Measurements from ENCODE around the gene ZNF487. TPM values are rescaled to one million over a fixed set of nuclear protein-coding genes. Genes with fewer than 3 reads are reported as not detected.
"Not testable (repeated sequence)": the region's sequence is repeated elsewhere in the genome, so short reads cannot be mapped to it uniquely, and the experiment has no call there.

Gene ZNF487
- total RNA-seq, 2 experiments from 2014 or later: 1.8 to 2.5 TPM

- ChIA-PET POLR2A (interaction anchor here (1.3 to 4.9 kb wide), 5 partner anchors 11 to 128 kb away, joined by 3 to 27 read pairs (median 10); partner anchors contain the start of genes HNRNPF and ZNF487), CTCF (interaction anchor here (0.9 to 2.8 kb wide), 3 partner anchors 10 to 14 kb away, joined by 3 to 15 read pairs (median 6); partner anchors contain the start of gene HNRNPF)
Measured at GRCh38 chr10:43421201-43421507, 15.8 kb upstream of the ZNF487 start.

GRCh38 chr10:43421519-43421918, 15.4 kb upstream of the ZNF487 start:
- ChIA-PET CTCF (interaction anchor here (2.8 kb wide), 1 partner anchor 11 kb away, joined by 15 read pairs; the partner anchor contains the start of gene HNRNPF), POLR2A (interaction anchor here (4.9 kb wide), 1 partner anchor 12 kb away, joined by 27 read pairs; the partner anchor contains the start of gene HNRNPF)

- CTCF ChIA-PET: interaction anchor here (2.8 kb wide), 1 partner anchor 11 kb away, joined by 15 read pairs; the partner anchor contains the start of gene HNRNPF
Measured at GRCh38 chr10:43421944-43422343, 15.0 kb upstream of the ZNF487 start.

GRCh38 chr10:43424416-43424815, 12.5 kb upstream of the ZNF487 start:
- CTCF ChIA-PET: interaction anchor here (1.4 kb wide), 1 partner anchor 20 kb away, joined by 3 read pairs; no protein-coding TSS in a partner anchor
- POLR2A ChIA-PET: no interaction called here

More at GRCh38 chr10:43421944-43422343, 15.0 kb upstream of the ZNF487 start:
- POLR2A ChIA-PET: interaction anchor here (4.9 kb wide), 1 partner anchor 12 kb away, joined by 27 read pairs; the partner anchor contains the start of gene HNRNPF

GRCh38 chr10:43426476-43426875, 10.4 kb upstream of the ZNF487 start:
- POLR2A ChIA-PET: not testable (repeated sequence)
- CTCF ChIA-PET: interaction anchor here (0.6 kb wide), 1 partner anchor 44 kb away, joined by 3 read pairs; no protein-coding TSS in a partner anchor

- CTCF ChIA-PET: no interaction called here
Measured at GRCh38 chr10:43427166-43427825, 9.6 kb upstream of the ZNF487 start.

GRCh38 chr10:43430926-43431663, 5.8 kb upstream of the ZNF487 start:
- POLR2A ChIA-PET: no interaction called here
- CTCF ChIA-PET: no interaction called here

More at GRCh38 chr10:43427166-43427825, 9.6 kb upstream of the ZNF487 start:
- POLR2A ChIA-PET: no interaction called here

- POLR2A ChIA-PET: interaction anchor here (0.6 to 1.6 kb wide), 5 partner anchors 14 to 32 kb away, joined by 3 to 10 read pairs (median 3); no protein-coding TSS in a partner anchor
- CTCF ChIA-PET: interaction anchor here (1.0 to 1.4 kb wide), 3 partner anchors 16 to 29 kb away, joined by 3 to 4 read pairs (median 3); no protein-coding TSS in a partner anchor
Measured at GRCh38 chr10:43437141-43437870, 395 bp downstream of the ZNF487 start.

GRCh38 chr10:43440463-43441134, 3.7 kb downstream of the ZNF487 start:
- CTCF ChIA-PET: interaction anchor here (0.6 kb wide), 1 partner anchor 8 kb away, joined by 6 read pairs; no protein-coding TSS in a partner anchor
- POLR2A ChIA-PET: no interaction called here

- POLR2A ChIA-PET: interaction anchor here (0.5 kb wide), 1 partner anchor 51 kb away, joined by 5 read pairs; no protein-coding TSS in a partner anchor
Measured at GRCh38 chr10:43444323-43444722, 7.4 kb downstream of the ZNF487 start.

GRCh38 chr10:43444897-43445466, 8.1 kb downstream of the ZNF487 start:
- POLR2A ChIA-PET: no interaction called here
- CTCF ChIA-PET: interaction anchor here (1.1 kb wide), 1 partner anchor 20 kb away, joined by 3 read pairs; no protein-coding TSS in a partner anchor

More at GRCh38 chr10:43444323-43444722, 7.4 kb downstream of the ZNF487 start:
- CTCF ChIA-PET: interaction anchor here (1.1 kb wide), 1 partner anchor 19 kb away, joined by 3 read pairs; no protein-coding TSS in a partner anchor

GRCh38 chr10:43446219-43447017, 9.5 kb downstream of the ZNF487 start:
- POLR2A ChIA-PET: not testable (repeated sequence)

GRCh38 chr10:43448742-43449141, 11.8 kb downstream of the ZNF487 start:
- POLR2A ChIA-PET: no interaction called here
- CTCF ChIA-PET: interaction anchor here (0.7 kb wide), 2 partner anchors 9 to 140 kb away, joined by 3 to 6 read pairs; no protein-coding TSS in a partner anchor

More at GRCh38 chr10:43446219-43447017, 9.5 kb downstream of the ZNF487 start:
- CTCF ChIA-PET: not testable (repeated sequence)

- CTCF ChIA-PET: no interaction called here
- POLR2A ChIA-PET: interaction anchor here (0.6 to 1.2 kb wide), 4 partner anchors 42 to 56 kb away, joined by 3 to 5 read pairs (median 4); partner anchors contain the start of gene HNRNPF
Measured at GRCh38 chr10:43452356-43452914, 15.5 kb downstream of the ZNF487 start.

- POLR2A ChIA-PET: no interaction called here
Measured at GRCh38 chr10:43453266-43453831, 16.4 kb downstream of the ZNF487 start.

GRCh38 chr10:43454025-43454424, 17.1 kb downstream of the ZNF487 start:
- ChIA-PET POLR2A (interaction anchor here (0.6 kb wide), 1 partner anchor 86 kb away, joined by 4 read pairs; no protein-coding TSS in a partner anchor), CTCF (interaction anchor here (0.6 kb wide), 2 partner anchors 17 to 73 kb away, joined by 3 read pairs; partner anchors contain the start of gene ZNF487)

More at GRCh38 chr10:43453266-43453831, 16.4 kb downstream of the ZNF487 start:
- CTCF ChIA-PET: interaction anchor here (0.6 kb wide), 2 partner anchors 17 to 72 kb away, joined by 3 read pairs; partner anchors contain the start of gene ZNF487
